Measurements from ENCODE around the gene TMEM270.
"Not testable (repeated sequence)": the region's sequence is repeated elsewhere in the genome, so short reads cannot be mapped to it uniquely, and the experiment has no call there.

The TMEM270 gene

DNA sequence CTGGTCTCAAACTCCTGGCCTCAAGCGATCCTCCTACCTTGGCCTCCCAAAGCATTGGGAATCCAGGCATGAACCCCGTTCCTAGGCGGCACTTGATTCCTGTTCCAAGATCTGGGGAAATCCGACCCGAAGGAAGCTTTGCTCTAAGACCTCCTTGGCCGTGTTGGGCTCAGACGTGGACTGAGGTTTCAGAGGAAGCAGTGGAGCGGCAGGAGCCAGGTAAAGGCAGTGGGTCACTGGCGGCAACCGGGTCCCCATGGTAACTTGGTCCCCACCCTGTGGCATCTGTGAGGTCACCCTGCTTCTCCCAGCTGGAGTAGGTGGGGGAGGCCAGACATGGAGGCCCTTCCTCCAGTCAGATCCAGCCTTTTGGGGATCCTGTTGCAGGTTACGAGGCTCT is at the start of gene TMEM270:
TSS of gene TMEM270 (plus strand) at position 301 of the 400 bp plus-strand sequence. CDS start at position 337, 36 bp downstream.
- DNase-seq: no peak

GRCh38 chr7:73811760-73812168 is 49.2 kb upstream of the TMEM270 start:
- no peak for DNase-seq

- no peak for DNase-seq
These were observed 48.0 kb upstream of the TMEM270 start for GRCh38 chr7:73812996-73813395.

DNA sequence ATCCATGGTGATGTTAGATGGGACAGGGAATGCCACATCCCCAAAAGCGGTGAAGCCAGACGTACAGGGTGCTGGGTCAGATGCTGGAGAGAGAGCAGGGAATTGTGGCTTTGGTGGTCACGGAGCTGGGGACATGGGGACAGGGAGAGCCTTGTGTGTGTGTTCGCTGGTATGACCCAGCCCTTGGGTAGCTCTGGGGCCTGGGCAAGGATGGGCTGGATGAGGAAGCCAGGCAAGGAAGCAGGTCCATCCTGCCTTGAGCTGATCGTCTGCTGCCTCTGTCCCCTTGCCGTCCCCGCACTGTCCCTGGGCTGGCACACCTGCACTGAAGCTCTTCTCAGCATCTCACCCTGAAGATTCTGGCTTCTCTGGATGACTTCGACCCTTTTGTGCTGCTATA is 45.5 kb upstream of the TMEM270 start:
- no peak for DNase-seq

DNA sequence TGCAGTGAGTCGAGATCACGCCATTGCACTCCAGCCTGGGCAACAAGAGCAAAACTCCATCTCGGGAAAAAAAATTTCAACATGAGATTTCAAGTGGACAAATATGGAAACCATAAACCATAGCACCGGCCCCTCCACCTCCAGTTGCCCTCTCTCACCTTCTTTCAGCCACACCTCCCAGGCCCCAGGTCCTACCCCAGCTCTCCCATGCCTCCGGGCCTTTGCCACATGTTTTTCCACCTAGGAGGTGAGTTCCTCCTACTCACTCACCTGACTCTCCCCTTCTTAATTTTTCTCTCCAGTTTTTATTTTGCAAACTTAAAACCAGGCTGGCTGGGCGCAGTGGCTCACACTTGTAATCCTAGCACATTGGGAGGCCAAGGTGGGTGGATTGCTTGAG is 43.8 kb upstream of the TMEM270 start:
- no peak for DNase-seq

DNA sequence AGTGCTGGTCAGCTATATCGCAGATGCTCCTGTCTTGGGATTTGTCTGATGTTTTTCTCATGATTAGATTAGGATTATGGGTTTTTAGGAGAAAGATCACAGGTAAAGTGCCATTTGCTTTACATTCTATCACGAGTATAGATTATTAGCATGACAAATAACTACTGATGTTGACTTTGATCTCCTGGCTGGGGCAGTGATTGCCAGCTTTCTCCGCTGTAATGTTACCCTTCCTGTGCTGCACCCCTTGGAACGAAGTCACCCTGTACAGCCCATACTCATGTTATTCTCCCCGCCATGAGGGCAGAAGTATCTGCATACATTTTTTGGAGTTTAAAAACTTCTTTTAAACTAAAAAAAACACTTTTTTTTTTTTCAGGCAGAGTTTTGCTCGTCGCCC is 40.9 kb upstream of the TMEM270 start:
- no peak for DNase-seq

DNA sequence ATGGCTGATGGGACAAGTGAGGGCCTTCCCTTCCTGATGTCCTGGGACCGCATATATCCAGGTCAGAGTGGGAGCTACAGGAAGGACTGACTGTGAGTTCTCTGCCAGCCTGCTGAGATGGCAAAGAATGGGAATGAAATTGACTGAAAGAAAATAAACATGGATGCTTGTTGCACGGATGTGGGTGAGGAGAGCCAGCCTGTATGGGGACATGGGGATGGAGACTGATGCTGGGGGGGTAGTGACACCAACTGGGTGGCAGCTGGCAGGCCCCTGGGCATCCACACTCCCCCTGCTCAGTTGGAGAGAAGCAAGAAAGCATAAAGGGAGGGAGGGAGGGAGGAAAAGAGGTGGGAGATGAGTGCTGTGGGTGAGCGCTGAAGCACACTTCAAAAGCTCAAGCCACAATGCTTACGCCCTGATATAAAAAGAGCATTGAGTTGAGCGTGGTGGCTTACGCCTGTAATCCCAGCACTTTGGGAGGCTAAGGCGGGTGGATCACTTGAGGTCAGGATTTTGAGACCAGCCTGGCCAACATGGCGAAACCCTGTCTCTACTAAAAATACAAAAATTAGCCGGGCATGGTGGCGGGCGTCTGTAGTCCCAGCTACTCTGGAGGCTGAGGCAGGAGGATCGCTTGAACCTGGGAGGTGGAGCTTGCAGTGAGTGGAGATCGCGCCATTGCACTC is 39.2 kb upstream of the TMEM270 start:
- not testable (repeated sequence) for DNase-seq

- no peak for DNase-seq
These were observed 38.4 kb upstream of the TMEM270 start for GRCh38 chr7:73822319-73823173.

DNA sequence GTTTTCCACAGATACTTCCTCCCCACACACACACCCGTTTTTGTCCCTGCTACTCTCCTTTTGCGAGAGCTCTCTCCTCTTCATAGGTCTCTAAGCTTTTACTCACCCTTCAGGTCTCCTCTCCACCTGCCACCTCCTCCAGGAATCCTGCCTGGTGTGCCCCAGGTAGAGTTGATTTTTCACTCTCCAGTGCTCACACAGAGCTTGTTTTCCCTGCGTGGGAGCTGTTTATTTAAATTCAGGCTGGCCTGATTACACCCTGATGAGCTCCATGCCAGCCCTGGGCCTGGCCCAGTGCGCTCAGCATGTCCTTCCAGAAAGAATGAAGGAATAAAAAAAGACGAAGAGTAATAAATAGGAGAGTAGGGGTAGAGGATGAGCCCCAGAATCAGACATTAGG is 37.7 kb upstream of the TMEM270 start:
- no peak for DNase-seq

GRCh38 chr7:73823873-73824592 is 36.9 kb upstream of the TMEM270 start:
- no peak for DNase-seq

- DNase-seq: no peak
These were observed 36.0 kb upstream of the TMEM270 start for GRCh38 chr7:73824986-73825385.

DNA sequence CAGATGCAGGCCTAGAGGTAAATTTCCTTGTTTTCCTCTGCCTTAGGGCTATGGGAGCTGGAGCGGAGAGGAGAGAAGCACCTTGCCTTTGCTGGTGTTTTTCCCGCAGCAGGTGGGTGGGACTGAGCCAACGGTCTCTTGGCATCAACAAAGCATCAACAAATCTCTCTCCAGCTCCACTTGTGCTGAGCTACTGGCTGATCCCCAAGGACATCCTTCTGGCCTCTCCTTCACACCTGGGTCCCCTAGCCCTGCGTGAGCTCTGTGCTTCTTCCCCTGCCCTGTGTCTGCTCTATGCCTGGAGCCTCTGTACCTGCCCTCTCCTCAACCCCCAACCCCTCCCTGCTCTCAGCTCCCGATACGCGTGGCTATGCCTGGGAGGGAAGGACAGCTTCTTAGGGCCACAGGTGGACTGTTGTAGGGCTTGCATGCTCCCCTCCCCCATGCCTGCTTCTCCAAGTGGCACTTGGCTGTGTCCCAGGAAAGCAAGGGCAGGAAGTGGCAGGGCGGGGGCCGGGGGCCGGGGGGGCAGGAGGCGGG is 33.3 kb upstream of the TMEM270 start:
- DNase-seq: no peak

GRCh38 chr7:73828107-73828803 is 32.7 kb upstream of the TMEM270 start:
- no peak for DNase-seq

DNA sequence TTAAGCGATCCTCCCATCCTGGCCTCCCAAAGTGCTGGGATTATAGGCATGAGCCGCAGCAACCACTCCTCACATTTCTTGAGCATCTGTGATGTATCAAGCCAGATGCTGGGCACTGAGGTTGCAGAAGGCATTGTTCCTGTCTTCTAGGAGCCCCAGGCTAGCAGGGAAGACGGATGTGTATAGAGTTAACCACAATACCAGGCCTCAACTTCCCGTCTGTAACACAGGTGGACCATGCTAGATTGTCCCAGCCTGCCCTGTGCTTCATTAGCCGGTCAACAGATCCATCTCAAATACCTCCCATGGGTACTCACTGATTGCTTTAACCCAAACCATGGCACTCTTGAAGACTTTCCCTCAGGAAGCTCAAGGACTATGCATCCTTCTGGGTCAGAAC is 32.0 kb upstream of the TMEM270 start:
- DNase-seq: no peak

- DNase-seq: no peak
These were observed 31.5 kb upstream of the TMEM270 start for GRCh38 chr7:73829505-73829904.

GRCh38 chr7:73829921-73830680 is 30.9 kb upstream of the TMEM270 start:
- DNase-seq: no peak

- DNase-seq: no peak
These were observed 30.0 kb upstream of the TMEM270 start, which contains the start of gene CLDN4 for GRCh38 chr7:73830681-73831583. Gene CLDN4, plus strand, starts transcription at chr7:73830996. Its CDS starts 206 bp downstream, at chr7:73831202.

DNA sequence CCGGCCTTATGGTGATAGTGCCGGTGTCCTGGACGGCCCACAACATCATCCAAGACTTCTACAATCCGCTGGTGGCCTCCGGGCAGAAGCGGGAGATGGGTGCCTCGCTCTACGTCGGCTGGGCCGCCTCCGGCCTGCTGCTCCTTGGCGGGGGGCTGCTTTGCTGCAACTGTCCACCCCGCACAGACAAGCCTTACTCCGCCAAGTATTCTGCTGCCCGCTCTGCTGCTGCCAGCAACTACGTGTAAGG is 29.4 kb upstream of the TMEM270 start:
- no peak for DNase-seq

DNA sequence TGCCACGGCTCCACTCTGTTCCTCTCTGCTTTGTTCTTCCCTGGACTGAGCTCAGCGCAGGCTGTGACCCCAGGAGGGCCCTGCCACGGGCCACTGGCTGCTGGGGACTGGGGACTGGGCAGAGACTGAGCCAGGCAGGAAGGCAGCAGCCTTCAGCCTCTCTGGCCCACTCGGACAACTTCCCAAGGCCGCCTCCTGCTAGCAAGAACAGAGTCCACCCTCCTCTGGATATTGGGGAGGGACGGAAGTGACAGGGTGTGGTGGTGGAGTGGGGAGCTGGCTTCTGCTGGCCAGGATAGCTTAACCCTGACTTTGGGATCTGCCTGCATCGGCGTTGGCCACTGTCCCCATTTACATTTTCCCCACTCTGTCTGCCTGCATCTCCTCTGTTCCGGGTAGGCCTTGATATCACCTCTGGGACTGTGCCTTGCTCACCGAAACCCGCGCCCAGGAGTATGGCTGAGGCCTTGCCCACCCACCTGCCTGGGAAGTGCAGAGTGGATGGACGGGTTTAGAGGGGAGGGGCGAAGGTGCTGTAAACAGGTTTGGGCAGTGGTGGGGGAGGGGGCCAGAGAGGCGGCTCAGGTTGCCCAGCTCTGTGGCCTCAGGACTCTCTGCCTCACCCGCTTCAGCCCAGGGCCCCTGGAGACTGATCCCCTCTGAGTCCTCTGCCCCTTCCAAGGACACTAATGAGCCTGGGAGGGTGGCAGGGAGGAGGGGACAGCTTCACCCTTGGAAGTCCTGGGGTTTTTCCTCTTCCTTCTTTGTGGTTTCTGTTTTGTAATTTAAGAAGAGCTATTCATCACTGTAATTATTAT is 28.9 kb upstream of the TMEM270 start:
- no peak for DNase-seq

DNA sequence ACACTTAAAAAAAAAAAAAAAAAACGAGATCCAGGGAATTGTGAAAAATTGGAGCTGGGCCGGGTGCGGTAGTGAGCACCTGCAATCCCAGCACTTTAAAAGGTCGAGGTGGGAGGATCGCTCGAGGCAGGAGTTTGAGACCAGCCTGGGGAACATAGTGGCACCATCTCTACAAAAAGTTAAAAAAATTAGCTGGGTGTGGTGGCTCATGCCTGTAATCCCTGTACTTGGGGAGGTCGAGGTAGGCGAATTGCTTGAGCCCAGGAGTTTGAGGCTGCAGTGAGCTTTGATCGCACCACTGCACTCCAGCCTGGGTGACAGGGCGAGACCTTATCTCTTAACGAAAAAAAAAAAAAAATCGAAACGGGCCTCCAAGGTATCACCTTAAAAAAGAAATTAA is 28.2 kb upstream of the TMEM270 start:
- no peak for DNase-seq

Data from KG1 (cell line).